GM21529 (cell line): ENCODE data around the gene RAPGEF1.
"Not testable (repeated sequence)": the region's sequence is repeated elsewhere in the genome, so short reads cannot be mapped to it uniquely, and the experiment has no call there.

ENCODE experiments used
- ATAC-seq: cut with Tn5 transposase; IDR thresholded peaks from one replicate; pipeline ENCODE4 v1.9.1; 2021; ENCODE audit not compliant: unreplicated experiment

The RAPGEF1 gene

GRCh38 chr9:131692612-131693562 lies 47.0 kb downstream of the RAPGEF1 start:
- no peak for ATAC-seq

DNA sequence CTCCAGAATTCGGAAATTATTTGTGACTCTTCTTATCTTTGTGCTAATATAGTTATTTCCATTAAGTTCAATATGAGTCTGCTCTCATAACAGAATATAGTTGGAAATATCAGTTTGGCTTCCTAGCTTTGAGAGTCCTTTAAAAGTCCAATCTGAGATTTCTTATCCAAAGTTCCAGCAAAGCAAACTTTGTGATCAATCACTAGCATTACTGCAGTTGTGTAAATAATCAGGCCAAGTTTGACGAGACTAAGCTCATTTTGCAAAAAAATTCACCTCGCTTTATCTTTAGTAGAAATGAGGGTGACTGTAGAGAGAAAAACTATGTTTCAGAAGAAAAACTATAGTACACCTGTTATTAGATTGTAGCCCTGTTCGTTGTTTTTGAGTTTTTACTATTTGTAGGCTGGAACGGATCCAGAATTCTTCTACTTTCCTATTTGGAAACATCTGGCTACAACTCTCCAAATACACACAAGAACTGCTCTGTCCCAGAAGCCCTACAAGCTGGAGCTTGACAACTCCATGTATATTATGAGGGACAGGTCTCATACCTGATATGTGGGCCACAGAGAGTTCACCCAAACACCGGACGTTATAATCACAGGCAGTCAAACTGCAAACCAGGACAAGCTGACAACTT lies 47.8 kb downstream of the RAPGEF1 start:
- no peak for ATAC-seq

- ATAC-seq, result no peak
These were observed 48.8 kb downstream of the RAPGEF1 start for GRCh38 chr9:131690941-131691573.

- no peak for ATAC-seq
These were observed 49.4 kb downstream of the RAPGEF1 start for GRCh38 chr9:131690462-131690861.

- ATAC-seq, result no peak
These were observed 51.5 kb downstream of the RAPGEF1 start for GRCh38 chr9:131688377-131688776.

- peak; percentile 65 for ATAC-seq
These were observed 53.8 kb downstream of the RAPGEF1 start for GRCh38 chr9:131685753-131686706.

DNA sequence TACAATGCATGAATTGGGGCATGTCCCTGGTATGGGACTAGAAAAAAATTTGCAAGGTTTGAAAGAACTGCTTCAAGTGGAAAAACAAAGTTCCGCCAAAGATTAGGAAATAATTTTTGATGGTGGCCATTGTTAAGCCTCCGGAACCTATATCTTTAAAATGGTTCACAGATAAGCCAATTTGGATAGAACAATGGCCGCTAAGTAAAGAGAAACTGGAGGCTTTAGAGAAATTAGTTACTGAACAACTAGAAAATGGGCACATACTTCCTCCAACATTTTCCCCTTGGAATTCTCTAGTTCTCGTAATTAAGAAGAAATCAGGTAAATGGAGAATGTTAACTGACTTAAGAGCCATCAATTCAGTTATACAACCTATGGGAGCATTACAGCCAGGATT lies 56.8 kb downstream of the RAPGEF1 start:
- not testable (repeated sequence) for ATAC-seq

DNA sequence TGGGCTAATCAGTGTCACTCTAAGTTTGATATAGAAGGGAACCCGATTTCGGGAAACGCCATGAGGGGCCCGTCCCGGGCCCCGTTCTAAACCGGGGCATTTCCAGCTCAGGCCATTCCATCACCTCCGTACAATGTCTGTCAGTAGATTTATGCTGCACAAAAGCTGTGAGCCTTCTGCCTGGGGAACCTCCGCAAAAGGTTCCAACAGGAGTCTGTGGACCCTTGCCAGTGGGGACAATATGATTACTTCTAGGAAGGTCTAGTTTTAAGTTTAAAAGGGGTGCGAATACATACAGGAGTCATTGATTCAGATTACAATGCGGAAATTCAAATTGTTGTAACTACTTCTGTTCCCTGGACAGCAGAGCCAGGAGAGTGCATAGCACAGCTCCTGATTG lies 57.6 kb downstream of the RAPGEF1 start:
- ATAC-seq, result no peak

DNA sequence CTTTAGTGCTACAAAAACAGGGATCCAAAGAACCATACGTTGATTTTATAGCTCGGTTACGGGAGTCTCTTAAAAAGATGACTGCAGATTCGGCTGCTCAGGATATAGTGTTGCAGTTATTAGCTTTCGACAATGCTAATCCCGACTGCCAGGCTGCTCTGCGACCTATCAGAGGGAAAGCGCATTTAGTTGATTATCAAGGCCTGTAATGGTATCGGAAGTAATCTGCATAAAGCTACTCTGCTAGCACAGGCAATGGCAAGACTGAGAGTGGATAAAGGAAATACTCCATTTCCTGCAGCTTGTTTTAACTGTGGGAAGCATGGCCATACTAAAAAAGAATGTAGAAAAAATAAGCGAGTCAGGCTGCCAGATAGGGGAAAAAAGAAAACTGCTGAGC lies 58.0 kb downstream of the RAPGEF1 start:
- ATAC-seq, result not testable (repeated sequence)

- ATAC-seq, result not testable (repeated sequence)
These were observed 58.8 kb downstream of the RAPGEF1 start for GRCh38 chr9:131681108-131681507.

DNA sequence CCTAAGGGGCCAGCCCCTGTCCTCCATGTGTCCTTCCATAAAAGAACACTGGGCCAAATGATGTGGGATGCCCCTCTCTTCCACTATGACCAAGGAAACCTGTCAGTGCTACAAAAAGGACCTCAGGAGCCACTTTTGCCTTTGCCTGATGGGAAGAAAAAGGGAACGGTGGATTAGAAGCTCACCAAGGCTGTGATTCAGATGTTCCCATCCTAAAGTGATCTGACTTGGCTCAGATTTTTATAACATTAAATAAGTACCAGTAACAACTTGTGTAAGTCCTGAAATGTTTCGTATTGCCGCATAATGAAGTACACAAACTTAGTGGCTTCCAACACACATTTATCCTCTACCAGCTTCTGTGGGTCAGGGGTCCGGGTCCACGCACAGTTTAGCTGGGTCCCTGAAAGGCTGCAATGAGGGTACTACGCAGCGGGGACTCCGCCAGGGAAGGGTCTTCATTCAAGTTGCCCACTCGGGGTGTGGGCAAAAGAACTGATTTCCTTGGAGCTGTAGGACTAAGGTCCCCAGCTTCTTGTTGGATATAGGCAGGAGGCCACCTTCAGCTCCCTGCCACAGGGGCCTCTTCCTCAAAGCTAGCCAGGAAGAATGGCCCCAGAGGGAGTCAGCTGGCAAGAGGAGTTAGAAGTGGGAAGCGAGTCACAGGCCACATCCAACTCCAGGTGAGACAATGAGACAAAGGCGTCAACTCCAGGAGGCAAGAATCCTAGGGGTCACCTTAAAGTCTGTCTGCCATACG lies 60.4 kb downstream of the RAPGEF1 start:
- ATAC-seq, result no peak

DNA sequence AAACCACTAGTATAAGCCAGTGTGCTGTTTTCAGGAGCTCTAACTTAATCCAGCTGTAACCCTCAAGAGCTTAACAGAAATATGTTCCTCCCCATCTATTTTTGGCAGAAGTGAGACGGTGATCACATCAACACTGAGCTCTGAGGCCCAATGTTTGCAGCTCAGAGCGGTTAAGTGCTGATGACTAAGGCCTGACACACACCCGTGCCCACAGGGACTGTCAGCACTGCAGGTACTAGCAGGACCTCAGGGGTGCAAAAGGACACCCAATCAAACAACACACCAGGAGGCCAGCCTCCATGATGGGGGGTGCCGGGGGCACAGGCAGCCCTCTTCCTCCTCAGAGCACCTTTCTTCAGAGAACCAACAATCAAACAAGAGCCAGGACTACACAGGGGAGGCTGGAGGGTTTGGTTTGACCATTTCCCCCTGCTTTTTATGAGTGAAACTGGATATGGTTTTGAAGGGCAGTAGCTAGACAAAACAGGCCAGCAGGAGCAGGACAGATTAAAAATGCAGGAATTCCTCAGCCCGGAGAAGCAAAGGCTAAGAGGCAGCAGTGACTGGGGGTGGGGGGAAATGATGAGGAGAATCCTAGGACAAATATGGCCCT lies 61.3 kb downstream of the RAPGEF1 start:
- peak; percentile 71 for ATAC-seq

GRCh38 chr9:131677444-131678180 lies 62.3 kb downstream of the RAPGEF1 start:
- ATAC-seq, result peak; percentile 29

GRCh38 chr9:131677049-131677443 lies 62.8 kb downstream of the RAPGEF1 start:
- no peak for ATAC-seq

GRCh38 chr9:131676431-131676972 lies 63.4 kb downstream of the RAPGEF1 start:
- no peak for ATAC-seq

- ATAC-seq, result no peak
These were observed 64.3 kb downstream of the RAPGEF1 start for GRCh38 chr9:131675437-131676022.

GRCh38 chr9:131674425-131675421 lies 65.2 kb downstream of the RAPGEF1 start:
- no peak for ATAC-seq
